Measurements from ENCODE around the gene PDGFD. TPM values are rescaled to one million over a fixed set of nuclear protein-coding genes. Genes with fewer than 3 reads are reported as not detected.
A peak's percentile ranks its signal among the peaks of the same experiment; 100 is the strongest.

PDGFD gene
- total RNA-seq, 1 experiment from 2014 or later: 2.6 TPM

DNA sequence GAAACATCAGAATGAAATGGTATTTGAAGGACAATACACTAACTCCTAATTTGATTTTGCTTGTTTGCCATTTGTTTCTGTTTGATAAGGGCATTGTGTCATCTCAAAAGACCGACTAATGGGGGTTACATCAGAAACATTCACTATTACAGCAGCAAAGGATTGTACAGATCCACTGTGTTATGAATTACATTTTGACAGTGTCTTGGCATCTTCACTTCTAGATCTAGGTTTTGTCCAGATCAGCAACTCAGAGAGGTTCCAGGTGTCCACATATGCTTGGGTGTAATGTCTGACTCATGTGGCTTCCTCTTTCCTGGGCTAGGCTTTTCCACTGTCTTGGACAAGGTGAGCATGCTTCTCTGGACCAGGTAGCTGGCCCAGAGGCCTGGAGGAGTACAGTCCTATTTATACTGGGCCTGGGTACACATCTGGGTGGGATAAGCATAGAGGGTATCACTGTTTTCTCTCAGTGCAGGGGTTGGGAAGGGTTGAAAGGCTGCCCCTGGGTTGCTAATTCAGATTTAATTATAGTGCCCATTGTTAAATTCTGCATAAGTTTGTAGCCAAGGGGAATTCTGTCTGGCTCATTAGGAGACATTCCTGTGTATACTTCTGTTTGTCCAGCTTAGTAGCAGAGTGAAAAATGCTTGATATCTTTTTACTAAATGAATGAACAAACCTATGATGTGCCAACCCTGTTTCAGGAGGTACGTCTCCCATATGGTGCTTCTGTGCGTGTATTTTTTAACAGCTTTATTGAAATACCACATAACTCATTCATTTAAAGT is 103.7 kb downstream of the PDGFD start:
- Mint-ChIP-seq H3K27ac (peak overlapping the region; percentile 54; the same call in 1 of the 2 replicates), H3K27me3 (ENCODE audit: low read depth) (no peaks in the 10 kb centered on the region), H3K36me3 (no peaks in the 10 kb centered on the region), H3K9me3 (no peaks in the 10 kb centered on the region), H3K4me1 (peaks cover 16% of the 10 kb centered on the region), H3K4me3 (no peak overlapping the region)
- ChIA-PET POLR2A (no interaction called here), CTCF (no interaction called here)
- no peak for DNase-seq (ENCODE audit: low spot score)
- ATAC-seq: peak; percentile 59
- TF ChIP-seq ZNF396 (CRISPR knock-in tag; IDR thresholded peaks at IDR 0.05; ENCODE audit: borderline replicate concordance) (no peak), MXD4 (CRISPR knock-in tag; IDR thresholded peaks at IDR 0.05; ENCODE audit: borderline replicate concordance) (no peak), GABPB1 (CRISPR knock-in tag; IDR thresholded peaks at IDR 0.05) (no peak)
- TF ChIP-seq, protein P1, sequence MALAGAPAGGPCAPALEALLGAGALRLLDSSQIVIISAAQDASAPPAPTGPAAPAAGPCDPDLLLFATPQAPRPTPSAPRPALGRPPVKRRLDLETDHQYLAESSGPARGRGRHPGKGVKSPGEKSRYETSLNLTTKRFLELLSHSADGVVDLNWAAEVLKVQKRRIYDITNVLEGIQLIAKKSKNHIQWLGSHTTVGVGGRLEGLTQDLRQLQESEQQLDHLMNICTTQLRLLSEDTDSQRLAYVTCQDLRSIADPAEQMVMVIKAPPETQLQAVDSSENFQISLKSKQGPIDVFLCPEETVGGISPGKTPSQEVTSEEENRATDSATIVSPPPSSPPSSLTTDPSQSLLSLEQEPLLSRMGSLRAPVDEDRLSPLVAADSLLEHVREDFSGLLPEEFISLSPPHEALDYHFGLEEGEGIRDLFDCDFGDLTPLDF (CRISPR knock-in tag; IDR thresholded peaks at IDR 0.05): no peak
- TF ChIP-seq, protein P2, sequence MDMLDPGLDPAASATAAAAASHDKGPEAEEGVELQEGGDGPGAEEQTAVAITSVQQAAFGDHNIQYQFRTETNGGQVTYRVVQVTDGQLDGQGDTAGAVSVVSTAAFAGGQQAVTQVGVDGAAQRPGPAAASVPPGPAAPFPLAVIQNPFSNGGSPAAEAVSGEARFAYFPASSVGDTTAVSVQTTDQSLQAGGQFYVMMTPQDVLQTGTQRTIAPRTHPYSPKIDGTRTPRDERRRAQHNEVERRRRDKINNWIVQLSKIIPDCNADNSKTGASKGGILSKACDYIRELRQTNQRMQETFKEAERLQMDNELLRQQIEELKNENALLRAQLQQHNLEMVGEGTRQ (CRISPR knock-in tag; IDR thresholded peaks at IDR 0.05): no peak
- TF ChIP-seq, protein P3, sequence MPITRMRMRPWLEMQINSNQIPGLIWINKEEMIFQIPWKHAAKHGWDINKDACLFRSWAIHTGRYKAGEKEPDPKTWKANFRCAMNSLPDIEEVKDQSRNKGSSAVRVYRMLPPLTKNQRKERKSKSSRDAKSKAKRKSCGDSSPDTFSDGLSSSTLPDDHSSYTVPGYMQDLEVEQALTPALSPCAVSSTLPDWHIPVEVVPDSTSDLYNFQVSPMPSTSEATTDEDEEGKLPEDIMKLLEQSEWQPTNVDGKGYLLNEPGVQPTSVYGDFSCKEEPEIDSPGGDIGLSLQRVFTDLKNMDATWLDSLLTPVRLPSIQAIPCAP (CRISPR knock-in tag; IDR thresholded peaks at IDR 0.05): no peak
- TF ChIP-seq, protein P4, sequence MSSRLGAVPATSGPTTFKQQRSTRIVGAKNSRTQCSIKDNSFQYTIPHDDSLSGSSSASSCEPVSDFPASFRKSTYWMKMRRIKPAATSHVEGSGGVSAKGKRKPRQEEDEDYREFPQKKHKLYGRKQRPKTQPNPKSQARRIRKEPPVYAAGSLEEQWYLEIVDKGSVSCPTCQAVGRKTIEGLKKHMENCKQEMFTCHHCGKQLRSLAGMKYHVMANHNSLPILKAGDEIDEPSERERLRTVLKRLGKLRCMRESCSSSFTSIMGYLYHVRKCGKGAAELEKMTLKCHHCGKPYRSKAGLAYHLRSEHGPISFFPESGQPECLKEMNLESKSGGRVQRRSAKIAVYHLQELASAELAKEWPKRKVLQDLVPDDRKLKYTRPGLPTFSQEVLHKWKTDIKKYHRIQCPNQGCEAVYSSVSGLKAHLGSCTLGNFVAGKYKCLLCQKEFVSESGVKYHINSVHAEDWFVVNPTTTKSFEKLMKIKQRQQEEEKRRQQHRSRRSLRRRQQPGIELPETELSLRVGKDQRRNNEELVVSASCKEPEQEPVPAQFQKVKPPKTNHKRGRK (CRISPR knock-in tag; IDR thresholded peaks at IDR 0.05; ENCODE audit: borderline replicate concordance): no peak
- TF ChIP-seq, protein P5, sequence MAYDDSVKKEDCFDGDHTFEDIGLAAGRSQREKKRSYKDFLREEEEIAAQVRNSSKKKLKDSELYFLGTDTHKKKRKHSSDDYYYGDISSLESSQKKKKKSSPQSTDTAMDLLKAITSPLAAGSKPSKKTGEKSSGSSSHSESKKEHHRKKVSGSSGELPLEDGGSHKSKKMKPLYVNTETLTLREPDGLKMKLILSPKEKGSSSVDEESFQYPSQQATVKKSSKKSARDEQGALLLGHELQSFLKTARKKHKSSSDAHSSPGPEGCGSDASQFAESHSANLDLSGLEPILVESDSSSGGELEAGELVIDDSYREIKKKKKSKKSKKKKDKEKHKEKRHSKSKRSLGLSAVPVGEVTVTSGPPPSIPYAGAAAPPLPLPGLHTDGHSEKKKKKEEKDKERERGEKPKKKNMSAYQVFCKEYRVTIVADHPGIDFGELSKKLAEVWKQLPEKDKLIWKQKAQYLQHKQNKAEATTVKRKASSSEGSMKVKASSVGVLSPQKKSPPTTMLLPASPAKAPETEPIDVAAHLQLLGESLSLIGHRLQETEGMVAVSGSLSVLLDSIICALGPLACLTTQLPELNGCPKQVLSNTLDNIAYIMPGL (CRISPR knock-in tag; IDR thresholded peaks at IDR 0.05): no peak

DNA sequence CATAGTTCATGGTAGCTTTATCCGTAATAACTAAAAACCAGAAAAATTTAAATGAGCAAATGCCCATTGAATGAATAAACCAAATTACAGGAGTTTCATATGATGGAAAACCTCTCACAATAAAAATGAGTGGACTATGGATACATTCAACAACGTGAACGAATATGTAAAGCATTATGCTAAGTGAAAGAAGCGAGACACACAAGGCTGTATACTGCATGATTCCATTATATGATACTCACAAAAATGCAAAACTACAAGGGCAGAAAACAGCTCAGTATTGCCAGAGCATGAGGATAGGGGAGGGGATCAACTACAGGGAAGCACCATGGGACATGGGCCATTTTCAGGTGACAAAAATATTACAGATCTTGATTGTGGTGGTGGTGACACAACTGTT is 105.3 kb downstream of the PDGFD start:
- Mint-ChIP-seq H3K27ac (peak overlapping the region; percentile 69; the same call in 1 of the 2 replicates), H3K36me3 (no peaks in the 10 kb centered on the region), H3K9me3 (no peaks in the 10 kb centered on the region), H3K27me3 (ENCODE audit: low read depth) (no peaks in the 10 kb centered on the region), H3K4me3 (no peak overlapping the region), H3K4me1 (peaks cover 21% of the 10 kb centered on the region)
- POLR2A ChIA-PET: no interaction called here
- DNase-seq (ENCODE audit: low spot score) (no peak), ATAC-seq (no peak)
- CTCF ChIA-PET: no interaction called here
- TF ChIP-seq, protein P6, sequence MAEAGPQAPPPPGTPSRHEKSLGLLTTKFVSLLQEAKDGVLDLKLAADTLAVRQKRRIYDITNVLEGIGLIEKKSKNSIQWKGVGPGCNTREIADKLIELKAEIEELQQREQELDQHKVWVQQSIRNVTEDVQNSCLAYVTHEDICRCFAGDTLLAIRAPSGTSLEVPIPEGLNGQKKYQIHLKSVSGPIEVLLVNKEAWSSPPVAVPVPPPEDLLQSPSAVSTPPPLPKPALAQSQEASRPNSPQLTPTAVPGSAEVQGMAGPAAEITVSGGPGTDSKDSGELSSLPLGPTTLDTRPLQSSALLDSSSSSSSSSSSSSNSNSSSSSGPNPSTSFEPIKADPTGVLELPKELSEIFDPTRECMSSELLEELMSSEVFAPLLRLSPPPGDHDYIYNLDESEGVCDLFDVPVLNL (CRISPR knock-in tag; IDR thresholded peaks at IDR 0.05; ENCODE audit: borderline replicate concordance, low read depth): no peak
- TF ChIP-seq NFYB (CRISPR knock-in tag; conservative IDR thresholded peaks at IDR 0.05; ENCODE audit: low read depth): no peak
- TF ChIP-seq ATF1 (CRISPR knock-in tag; IDR thresholded peaks at IDR 0.05): no peak
- TF ChIP-seq, protein P7, sequence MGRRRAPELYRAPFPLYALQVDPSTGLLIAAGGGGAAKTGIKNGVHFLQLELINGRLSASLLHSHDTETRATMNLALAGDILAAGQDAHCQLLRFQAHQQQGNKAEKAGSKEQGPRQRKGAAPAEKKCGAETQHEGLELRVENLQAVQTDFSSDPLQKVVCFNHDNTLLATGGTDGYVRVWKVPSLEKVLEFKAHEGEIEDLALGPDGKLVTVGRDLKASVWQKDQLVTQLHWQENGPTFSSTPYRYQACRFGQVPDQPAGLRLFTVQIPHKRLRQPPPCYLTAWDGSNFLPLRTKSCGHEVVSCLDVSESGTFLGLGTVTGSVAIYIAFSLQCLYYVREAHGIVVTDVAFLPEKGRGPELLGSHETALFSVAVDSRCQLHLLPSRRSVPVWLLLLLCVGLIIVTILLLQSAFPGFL (CRISPR knock-in tag; IDR thresholded peaks at IDR 0.05; ENCODE audit: borderline replicate concordance): no peak
- TF ChIP-seq, protein P5 (CRISPR knock-in tag; IDR thresholded peaks at IDR 0.05): no peak
- no peak for TF ChIP-seq MYBL2 (CRISPR knock-in tag; IDR thresholded peaks at IDR 0.05)
- no peak for TF ChIP-seq SOX15 (CRISPR knock-in tag; IDR thresholded peaks at IDR 0.05)
- no peak for TF ChIP-seq GRHL2 (CRISPR knock-in tag; IDR thresholded peaks at IDR 0.05; ENCODE audit: insufficient replicate concordance, severe bottlenecking)
- TF ChIP-seq, protein P8, sequence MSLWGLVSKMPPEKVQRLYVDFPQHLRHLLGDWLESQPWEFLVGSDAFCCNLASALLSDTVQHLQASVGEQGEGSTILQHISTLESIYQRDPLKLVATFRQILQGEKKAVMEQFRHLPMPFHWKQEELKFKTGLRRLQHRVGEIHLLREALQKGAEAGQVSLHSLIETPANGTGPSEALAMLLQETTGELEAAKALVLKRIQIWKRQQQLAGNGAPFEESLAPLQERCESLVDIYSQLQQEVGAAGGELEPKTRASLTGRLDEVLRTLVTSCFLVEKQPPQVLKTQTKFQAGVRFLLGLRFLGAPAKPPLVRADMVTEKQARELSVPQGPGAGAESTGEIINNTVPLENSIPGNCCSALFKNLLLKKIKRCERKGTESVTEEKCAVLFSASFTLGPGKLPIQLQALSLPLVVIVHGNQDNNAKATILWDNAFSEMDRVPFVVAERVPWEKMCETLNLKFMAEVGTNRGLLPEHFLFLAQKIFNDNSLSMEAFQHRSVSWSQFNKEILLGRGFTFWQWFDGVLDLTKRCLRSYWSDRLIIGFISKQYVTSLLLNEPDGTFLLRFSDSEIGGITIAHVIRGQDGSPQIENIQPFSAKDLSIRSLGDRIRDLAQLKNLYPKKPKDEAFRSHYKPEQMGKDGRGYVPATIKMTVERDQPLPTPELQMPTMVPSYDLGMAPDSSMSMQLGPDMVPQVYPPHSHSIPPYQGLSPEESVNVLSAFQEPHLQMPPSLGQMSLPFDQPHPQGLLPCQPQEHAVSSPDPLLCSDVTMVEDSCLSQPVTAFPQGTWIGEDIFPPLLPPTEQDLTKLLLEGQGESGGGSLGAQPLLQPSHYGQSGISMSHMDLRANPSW (CRISPR knock-in tag; conservative IDR thresholded peaks at IDR 0.05; ENCODE audit: low read depth): no peak
- TF ChIP-seq, protein P2 (CRISPR knock-in tag; IDR thresholded peaks at IDR 0.05): no peak
- no peak for TF ChIP-seq HMGA2 (CRISPR knock-in tag; IDR thresholded peaks at IDR 0.05)
- TF ChIP-seq GTF2I (CRISPR knock-in tag; conservative IDR thresholded peaks at IDR 0.05): no peak

All from WTC11 (cell line).